ENCODE results near the gene CEACAM1. TPM values are rescaled to one million over a fixed set of nuclear protein-coding genes. Genes with fewer than 3 reads are reported as not detected.

CEACAM1 gene
- total and polyA plus RNA-seq, 2 experiments from 2014 or later = 0.63 to 3.0 TPM

DNA sequence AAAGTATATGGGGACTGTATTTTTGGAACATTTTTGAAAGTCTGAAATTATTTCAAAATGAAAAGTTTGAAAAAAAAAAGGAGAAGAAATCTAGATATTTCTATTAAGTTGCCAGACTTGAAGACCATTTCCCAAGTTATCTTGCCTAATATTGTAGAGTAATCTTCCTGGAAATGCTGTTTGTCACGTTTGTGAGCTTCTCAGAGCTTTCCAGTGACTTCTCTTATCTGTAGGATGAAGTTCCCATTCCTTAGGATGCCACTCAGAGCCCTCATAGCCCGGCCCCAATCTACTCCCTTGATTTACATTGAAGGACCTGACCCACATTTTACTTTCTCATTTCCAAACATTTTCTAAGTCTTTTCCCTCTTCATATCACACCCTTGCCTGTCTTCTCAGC, 42.8 kb upstream of the CEACAM1 start (continued):
- TF ChIP-seq EZH2 (IDR thresholded peaks at IDR 0.05; ENCODE audit: low read depth, unreplicated experiment) (no peak), CREB1 (CRISPR knock-in tag; IDR thresholded peaks at IDR 0.05; ENCODE audit: low read depth) (no peak)

DNA sequence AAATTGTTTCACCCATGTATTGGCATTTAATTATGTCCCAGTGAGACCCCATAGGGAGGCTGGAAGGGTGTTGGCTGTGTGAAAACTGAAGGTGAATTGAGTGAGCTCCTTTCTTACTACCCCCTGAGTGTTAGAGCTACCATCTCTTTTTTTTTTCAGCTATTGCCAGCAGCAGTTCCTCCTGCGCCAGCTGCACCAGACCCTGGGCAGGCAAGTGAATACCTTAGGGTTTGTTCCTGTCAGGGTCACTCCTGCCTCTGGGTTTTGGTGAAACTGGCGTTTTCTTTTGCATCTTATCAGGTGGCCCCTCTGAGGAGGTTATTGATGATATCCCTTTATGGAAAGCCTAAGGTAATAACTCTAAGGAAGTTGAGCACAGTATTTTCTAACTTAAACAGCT, 40.9 kb upstream of the CEACAM1 start:
- Histone ChIP-seq H3K4me1 (ENCODE audit: insufficient read depth) (peaks cover 3% of the 10 kb centered on the region; the same call in 1 of the 2 replicates), H3K9me2 (ENCODE audit: insufficient read depth) (no peaks in the 10 kb centered on the region), H4K20me1 (replicated peaks; ENCODE audit: insufficient read depth) (no peaks in the 10 kb centered on the region), H3F3A (replicated peaks; ENCODE audit: low read depth) (no peaks in the 10 kb centered on the region), H3K79me2 (replicated peaks; ENCODE audit: insufficient read depth) (no peaks in the 10 kb centered on the region), H3K36me3 (ENCODE audit: insufficient read depth) (no peaks in the 10 kb centered on the region), H3K4me3 (no peak overlapping the region), H2AFZ (no peak overlapping the region), H3K4me2 (no peak overlapping the region), H3K27ac (ENCODE audit: low read depth) (no peak overlapping the region), H3K27me3 (ENCODE audit: insufficient read depth) (no peaks in the 10 kb centered on the region)
- no peak for ATAC-seq
- DNase-seq (ENCODE audit: low spot score) = no peak
- Mint-ChIP-seq H3K36me3 (ENCODE audit: low read depth) (no peaks in the 10 kb centered on the region), H3K4me1 (peaks cover 9% of the 10 kb centered on the region), H3K4me3 (no peak overlapping the region), H3K27ac (no peak overlapping the region), H3K27me3 (ENCODE audit: insufficient read depth, low read depth, poor library complexity) (peaks cover 3% of the 10 kb centered on the region), H3K9me3 (no peaks in the 10 kb centered on the region)
- no peak for TF ChIP-seq POLR2AphosphoS5 (IDR thresholded peaks at IDR 0.05; ENCODE audit: low read depth)
- no peak for TF ChIP-seq ZNF331 (CRISPR knock-in tag; IDR thresholded peaks at IDR 0.05; ENCODE audit: low read depth)
- no peak for TF ChIP-seq ZNF114 (CRISPR knock-in tag; IDR thresholded peaks at IDR 0.05)
- no peak for TF ChIP-seq CREB1 (CRISPR knock-in tag; IDR thresholded peaks at IDR 0.05; ENCODE audit: low read depth)
- TF ChIP-seq STAT1 (IDR thresholded peaks at IDR 0.05; ENCODE audit: unreplicated experiment) = no peak
- TF ChIP-seq, protein P1, sequence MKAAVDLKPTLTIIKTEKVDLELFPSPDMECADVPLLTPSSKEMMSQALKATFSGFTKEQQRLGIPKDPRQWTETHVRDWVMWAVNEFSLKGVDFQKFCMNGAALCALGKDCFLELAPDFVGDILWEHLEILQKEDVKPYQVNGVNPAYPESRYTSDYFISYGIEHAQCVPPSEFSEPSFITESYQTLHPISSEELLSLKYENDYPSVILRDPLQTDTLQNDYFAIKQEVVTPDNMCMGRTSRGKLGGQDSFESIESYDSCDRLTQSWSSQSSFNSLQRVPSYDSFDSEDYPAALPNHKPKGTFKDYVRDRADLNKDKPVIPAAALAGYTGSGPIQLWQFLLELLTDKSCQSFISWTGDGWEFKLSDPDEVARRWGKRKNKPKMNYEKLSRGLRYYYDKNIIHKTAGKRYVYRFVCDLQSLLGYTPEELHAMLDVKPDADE (IDR thresholded peaks at IDR 0.05) = no peak
- TF ChIP-seq EZH2phosphoT487 (IDR thresholded peaks at IDR 0.05; ENCODE audit: unreplicated experiment) = no peak

DNA sequence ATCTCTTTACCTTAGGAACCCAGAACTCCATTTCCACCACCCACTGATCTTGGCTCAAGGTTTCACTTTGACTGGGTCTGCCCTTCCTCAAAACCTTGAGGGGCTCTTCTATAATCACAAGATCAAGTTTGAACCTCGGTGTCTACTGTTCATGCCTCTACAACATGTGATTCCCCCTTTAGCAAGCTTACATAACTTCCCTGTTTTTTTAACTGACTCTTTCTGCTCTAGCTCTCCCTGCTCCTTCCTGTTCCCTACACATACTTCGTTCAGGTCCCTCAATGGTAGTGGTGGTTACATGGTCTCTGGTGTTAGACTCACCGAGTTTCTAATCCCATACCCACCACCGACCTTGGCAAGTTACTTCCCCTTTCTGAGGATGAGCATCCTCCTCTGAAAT, 39.7 kb upstream of the CEACAM1 start:
- no peaks in the 10 kb centered on the region for H4K20me1 ChIP-seq (replicated peaks; ENCODE audit: insufficient read depth)
- no peak overlapping the region for H3K27ac ChIP-seq (ENCODE audit: low read depth)
- no peak overlapping the region for H2AFZ ChIP-seq
- H3K4me1 ChIP-seq (ENCODE audit: insufficient read depth) = no peaks in the 10 kb centered on the region
- no peaks in the 10 kb centered on the region for H3K36me3 ChIP-seq (ENCODE audit: insufficient read depth)
- no peaks in the 10 kb centered on the region for H3F3A ChIP-seq (replicated peaks; ENCODE audit: low read depth)
- Mint-ChIP-seq H3K4me3 (no peak overlapping the region), H3K27me3 (ENCODE audit: insufficient read depth, low read depth, poor library complexity) (peaks cover 3% of the 10 kb centered on the region), H3K9me3 (no peaks in the 10 kb centered on the region), H3K4me1 (no peaks in the 10 kb centered on the region; the same call in 2 of the 3 replicates), H3K27ac (no peak overlapping the region), H3K36me3 (ENCODE audit: low read depth) (no peaks in the 10 kb centered on the region)
- DNase-seq (ENCODE audit: low spot score) (no peak), ATAC-seq (no peak)
- no peak overlapping the region for H3K4me3 ChIP-seq
- no peak overlapping the region for H3K4me2 ChIP-seq
- H3K79me2 ChIP-seq (replicated peaks; ENCODE audit: insufficient read depth) = no peaks in the 10 kb centered on the region
- no peaks in the 10 kb centered on the region for H3K27me3 ChIP-seq (ENCODE audit: insufficient read depth)
- H3K9me2 ChIP-seq (ENCODE audit: insufficient read depth) = no peaks in the 10 kb centered on the region
- TF ChIP-seq EZH2 (IDR thresholded peaks at IDR 0.05; ENCODE audit: low read depth, unreplicated experiment) (no peak), EZH2phosphoT487 (IDR thresholded peaks at IDR 0.05; ENCODE audit: unreplicated experiment) (no peak), CREB1 (CRISPR knock-in tag; IDR thresholded peaks at IDR 0.05; ENCODE audit: low read depth) (no peak), JUNB (IDR thresholded peaks at IDR 0.05; ENCODE audit: unreplicated experiment) (no peak), ZNF331 (CRISPR knock-in tag; IDR thresholded peaks at IDR 0.05; ENCODE audit: low read depth) (no peak), ZNF114 (CRISPR knock-in tag; IDR thresholded peaks at IDR 0.05) (no peak), POLR2AphosphoS5 (IDR thresholded peaks at IDR 0.05; ENCODE audit: low read depth) (no peak), STAT1 (IDR thresholded peaks at IDR 0.05; ENCODE audit: unreplicated experiment) (no peak)
- TF ChIP-seq, protein P2, sequence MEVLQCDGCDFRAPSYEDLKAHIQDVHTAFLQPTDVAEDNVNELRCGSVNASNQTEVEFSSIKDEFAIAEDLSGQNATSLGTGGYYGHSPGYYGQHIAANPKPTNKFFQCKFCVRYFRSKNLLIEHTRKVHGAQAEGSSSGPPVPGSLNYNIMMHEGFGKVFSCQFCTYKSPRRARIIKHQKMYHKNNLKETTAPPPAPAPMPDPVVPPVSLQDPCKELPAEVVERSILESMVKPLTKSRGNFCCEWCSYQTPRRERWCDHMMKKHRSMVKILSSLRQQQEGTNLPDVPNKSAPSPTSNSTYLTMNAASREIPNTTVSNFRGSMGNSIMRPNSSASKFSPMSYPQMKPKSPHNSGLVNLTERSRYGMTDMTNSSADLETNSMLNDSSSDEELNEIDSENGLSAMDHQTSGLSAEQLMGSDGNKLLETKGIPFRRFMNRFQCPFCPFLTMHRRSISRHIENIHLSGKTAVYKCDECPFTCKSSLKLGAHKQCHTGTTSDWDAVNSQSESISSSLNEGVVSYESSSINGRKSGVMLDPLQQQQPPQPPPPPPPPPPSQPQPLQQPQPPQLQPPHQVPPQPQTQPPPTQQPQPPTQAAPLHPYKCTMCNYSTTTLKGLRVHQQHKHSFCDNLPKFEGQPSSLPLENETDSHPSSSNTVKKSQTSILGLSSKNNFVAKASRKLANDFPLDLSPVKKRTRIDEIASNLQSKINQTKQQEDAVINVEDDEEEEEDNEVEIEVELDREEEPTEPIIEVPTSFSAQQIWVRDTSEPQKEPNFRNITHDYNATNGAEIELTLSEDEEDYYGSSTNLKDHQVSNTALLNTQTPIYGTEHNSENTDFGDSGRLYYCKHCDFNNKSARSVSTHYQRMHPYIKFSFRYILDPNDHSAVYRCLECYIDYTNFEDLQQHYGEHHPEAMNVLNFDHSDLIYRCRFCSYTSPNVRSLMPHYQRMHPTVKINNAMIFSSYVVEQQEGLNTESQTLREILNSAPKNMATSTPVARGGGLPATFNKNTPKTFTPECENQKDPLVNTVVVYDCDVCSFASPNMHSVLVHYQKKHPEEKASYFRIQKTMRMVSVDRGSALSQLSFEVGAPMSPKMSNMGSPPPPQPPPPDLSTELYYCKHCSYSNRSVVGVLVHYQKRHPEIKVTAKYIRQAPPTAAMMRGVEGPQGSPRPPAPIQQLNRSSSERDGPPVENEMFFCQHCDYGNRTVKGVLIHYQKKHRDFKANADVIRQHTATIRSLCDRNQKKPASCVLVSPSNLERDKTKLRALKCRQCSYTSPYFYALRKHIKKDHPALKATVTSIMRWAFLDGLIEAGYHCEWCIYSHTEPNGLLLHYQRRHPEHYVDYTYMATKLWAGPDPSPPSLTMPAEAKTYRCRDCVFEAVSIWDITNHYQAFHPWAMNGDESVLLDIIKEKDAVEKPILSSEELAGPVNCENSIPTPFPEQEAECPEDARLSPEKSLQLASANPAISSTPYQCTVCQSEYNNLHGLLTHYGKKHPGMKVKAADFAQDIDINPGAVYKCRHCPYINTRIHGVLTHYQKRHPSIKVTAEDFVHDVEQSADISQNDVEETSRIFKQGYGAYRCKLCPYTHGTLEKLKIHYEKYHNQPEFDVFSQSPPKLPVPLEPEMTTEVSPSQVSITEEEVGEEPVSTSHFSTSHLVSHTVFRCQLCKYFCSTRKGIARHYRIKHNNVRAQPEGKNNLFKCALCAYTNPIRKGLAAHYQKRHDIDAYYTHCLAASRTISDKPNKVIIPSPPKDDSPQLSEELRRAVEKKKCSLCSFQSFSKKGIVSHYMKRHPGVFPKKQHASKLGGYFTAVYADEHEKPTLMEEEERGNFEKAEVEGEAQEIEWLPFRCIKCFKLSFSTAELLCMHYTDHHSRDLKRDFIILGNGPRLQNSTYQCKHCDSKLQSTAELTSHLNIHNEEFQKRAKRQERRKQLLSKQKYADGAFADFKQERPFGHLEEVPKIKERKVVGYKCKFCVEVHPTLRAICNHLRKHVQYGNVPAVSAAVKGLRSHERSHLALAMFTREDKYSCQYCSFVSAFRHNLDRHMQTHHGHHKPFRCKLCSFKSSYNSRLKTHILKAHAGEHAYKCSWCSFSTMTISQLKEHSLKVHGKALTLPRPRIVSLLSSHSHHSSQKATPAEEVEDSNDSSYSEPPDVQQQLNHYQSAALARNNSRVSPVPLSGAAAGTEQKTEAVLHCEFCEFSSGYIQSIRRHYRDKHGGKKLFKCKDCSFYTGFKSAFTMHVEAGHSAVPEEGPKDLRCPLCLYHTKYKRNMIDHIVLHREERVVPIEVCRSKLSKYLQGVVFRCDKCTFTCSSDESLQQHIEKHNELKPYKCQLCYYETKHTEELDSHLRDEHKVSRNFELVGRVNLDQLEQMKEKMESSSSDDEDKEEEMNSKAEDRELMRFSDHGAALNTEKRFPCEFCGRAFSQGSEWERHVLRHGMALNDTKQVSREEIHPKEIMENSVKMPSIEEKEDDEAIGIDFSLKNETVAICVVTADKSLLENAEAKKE (CRISPR knock-in tag; IDR thresholded peaks at IDR 0.05) = no peak
- TF ChIP-seq, protein P1 (IDR thresholded peaks at IDR 0.05) = no peak

All from GM23338 (cell line).